SIG-M5 treated with dmso at 0.1 percent for 504 hours (cell line): ENCODE measurements around the gene PTPRN2.

Experiments
- DNase-seq: peaks from one replicate; lab custom pipeline; 2025; ENCODE audit not compliant: unreplicated experiment; lab: John Stamatoyannopoulos, UW

Gene PTPRN2

DNA sequence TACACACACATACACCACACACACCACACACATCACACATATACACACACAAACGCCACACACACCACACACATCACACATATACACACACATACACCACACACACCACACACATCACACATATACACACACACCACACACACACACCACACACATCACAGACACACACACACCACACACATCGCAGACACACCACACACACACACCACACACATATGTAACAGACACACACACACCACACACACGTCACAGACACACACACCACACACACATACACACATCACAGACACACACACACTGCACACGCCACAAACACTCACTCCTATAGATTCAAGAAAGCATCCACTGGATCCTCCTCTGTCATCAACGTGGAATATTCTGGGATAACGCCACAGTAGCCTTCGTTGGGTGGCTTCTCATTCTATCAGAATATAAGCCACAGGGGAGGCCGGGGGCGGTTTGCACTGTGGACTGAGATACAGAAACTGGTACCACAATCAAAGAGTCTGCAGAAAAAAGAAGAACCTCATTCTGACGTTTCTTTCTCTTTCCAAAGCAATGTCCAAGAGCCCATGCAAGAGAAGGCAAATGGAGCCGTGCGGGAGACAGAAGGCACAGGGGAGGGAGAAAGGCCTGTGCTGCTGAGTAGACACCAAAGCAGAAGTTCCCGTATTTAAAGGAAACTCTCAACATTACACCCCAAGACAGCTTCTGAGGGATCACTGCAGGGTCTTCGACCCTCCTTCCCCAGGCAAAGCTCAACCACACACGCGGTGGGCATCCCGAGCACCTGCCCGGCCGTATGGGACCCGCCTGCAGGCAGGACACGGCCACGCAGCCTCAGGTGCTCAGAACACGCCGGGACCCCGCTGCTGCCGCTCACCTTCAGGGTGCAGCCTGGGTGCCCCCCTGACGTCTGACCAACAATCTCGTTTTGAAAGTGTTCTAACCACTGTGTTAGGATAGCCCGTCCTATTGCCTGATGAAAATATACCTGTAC, 929.6 kb downstream of the PTPRN2 start:
- no peak for DNase-seq

DNA sequence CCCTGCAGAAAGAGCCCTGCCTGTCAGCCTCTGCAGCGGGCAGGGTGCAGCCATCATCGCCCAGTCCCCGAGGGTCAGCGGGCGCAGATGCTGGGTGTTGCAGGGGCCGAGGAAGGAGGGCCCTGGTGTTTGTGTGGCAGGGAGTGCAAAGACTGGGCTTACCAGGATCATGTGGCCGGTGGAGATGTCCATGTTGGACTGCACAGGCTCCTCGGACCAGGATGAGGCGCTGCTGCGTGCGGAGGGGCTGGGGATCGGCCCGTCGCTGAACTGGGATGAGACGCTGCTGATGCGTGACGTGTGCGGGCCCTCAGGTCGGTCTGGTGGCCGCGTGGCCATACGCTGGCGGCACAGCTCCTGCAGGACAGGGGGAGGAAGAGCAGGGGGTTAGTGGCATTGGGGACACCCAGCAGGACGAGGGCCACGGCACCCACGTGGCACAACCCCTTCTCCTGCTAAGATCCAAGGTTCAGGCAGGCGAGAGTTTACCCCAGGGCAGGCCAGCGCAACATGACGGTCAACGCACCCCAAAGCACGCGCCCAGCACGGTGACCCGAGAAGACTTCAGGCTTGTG, 931.3 kb downstream of the PTPRN2 start:
- no peak for DNase-seq

DNA sequence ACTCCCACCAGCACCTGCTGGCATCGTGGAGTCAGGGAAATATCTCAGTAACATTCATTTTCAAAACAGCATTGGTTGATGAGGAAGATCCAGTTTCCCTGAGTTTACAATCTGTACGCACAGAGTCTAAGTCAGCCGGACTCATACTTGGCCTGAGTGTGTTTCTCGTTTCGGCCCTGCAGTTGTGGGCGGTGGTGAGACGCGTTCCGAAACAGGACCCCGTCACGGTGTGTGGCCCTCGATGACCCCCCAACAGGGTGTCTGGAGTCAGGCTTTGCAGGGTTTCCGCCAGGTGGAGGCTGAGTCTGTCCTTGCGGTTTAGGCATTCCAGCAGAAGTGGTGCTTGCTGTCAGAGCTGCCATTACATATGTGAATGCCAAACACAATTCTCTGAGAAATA, 933.3 kb downstream of the PTPRN2 start:
- DNase-seq = no peak

DNA sequence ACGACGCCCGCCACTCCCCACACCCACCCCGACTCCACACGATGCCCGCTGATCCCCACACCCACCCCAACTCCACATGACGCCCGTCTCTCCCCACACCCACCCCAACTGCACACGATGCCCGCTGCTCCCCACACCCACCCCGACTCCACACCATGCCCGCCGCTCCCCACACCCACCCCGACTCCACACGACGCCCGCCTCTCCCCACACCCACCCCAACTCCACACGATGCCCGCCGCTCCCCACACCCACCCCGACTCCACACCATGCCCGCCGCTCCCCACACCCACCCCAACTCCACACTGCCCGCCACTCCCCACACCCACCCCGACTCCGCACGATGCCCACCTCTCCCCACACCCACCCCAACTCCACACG, 933.8 kb downstream of the PTPRN2 start:
- no peak for DNase-seq

DNA sequence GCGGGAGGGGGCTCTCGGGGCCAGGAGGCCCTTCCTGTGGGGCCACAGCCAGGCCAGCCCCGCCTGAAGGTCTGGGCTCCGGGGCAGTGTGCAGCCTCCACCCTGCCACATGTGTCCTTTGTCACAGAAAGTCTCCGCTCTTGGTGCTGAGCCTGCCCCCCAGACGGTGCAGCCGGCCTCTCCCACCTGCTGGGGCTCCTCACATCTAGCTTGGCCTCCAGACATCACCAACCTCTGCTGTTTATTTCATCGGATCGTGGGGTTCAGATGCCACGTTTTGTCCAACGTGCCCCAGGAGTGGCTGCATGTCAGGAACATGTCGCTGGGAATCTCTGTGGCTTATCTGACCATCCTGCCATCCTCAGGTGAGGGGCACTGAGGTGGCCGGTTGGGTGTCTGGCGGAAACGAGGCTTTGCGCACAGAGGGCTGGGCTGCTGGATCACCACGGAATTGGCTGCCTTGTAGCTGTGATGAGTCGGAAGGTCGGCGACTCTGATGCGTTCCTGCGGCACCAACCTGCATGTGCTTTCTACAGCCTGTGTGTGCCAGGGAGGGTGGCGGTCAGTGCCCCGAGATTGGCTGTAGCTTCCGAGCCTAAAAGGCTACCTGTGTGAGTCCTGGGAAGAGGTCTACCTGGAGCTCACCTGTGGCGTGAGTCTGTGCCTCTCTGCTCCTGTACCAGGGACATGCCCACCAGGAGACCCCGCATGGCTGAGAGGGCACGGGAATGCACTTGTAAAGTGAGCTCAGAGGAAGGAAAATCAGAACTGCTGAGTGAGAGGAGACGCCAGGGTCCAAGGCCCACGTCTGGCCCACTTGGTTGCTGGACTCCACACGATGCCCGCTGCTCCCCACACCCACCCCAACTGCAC, 934.4 kb downstream of the PTPRN2 start:
- DNase-seq = no peak

DNA sequence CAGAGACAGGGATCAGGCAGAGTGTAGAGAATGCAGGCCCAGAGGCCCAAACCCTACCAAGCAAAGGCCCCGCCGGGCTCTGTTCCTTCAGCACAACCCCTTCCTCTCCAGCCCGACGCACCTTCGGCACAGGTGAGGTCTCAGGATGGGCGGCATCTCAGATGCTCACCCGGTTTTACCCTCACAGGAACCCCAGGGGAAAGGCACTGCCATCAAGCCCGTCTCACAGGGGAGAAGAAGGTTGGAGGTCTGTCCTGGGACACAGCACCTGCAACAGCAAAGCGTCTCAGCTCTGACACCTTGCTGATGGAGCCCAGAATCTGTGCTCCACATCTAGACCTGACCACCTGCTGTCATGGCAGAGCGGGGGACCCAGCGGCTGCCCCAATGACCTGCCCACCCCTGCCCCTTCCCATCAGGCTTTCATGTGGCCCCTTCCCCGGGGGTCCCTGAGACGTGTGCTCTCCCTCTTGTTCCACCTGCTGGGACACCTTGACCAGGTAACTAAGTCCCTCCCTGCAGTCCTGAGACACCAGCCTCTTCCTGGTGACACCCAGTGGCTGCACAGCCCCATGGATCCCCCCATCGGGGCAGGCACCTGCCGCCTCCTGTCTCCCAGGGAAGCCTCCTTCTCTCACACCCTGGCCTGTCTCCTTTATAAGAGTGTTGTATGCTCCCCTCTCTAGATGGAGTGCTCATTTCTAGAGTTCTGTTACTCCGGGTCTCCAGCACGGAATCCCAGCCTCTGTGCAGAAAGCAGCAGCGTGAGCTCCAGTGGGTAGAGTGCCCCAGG, 935.3 kb downstream of the PTPRN2 start:
- no peak for DNase-seq

DNA sequence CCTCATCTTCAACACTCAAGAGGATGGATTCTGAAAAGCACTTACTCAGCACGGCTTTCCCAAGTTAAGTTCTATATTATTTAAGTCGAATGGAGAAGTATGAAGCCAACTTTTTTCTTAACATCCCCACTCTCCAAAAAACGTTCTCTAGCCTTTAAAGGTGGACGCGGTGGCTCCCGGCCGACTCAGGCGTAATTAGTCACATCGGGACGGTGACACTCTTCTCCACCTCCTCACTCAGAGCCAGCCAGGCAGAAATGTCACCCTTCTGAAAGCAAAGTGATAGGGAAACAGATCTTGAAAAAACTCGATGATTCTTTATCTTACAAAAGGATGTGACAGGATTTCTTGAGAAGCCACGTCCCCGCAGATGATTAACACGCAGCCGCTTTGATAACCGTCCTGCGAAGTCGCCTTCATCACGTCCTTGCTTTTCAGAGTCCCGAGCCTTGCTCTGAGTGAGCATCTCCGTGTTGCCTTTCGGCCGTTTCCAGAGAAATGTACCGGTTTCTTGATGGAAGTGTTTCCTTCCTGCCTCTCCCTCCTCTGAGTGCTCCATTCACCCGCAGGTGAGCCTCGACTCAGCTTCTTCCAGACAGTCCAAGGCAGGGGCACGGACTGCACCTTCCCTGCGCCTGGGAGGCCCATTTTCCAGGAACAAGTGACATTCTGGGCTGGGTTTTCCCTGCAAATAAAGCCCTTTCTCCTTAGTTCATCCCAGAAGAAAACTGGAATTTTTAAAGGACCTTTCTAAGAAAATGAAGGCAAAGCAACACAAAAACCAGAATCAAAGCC, 936.1 kb downstream of the PTPRN2 start:
- no peak for DNase-seq

DNA sequence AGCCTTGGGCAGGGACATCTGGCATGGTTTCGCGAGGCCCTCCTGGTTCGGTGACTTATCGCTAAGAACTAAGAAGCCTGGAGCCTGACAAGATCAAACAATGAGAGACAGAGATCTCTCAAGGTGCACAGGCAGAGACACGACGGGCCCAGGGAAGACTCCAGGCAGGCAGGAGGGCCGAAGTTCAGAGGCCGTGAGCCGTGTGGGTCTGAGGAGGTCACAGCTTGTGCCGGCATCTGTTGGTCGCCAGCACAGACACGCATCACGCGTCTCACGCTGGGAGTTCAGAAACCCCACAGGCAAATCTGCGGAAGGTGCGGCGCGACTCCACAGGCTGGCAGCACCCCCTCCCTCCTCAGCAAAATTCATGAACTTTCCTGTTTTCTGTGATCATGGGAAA, 936.8 kb downstream of the PTPRN2 start:
- DNase-seq = no peak

DNA sequence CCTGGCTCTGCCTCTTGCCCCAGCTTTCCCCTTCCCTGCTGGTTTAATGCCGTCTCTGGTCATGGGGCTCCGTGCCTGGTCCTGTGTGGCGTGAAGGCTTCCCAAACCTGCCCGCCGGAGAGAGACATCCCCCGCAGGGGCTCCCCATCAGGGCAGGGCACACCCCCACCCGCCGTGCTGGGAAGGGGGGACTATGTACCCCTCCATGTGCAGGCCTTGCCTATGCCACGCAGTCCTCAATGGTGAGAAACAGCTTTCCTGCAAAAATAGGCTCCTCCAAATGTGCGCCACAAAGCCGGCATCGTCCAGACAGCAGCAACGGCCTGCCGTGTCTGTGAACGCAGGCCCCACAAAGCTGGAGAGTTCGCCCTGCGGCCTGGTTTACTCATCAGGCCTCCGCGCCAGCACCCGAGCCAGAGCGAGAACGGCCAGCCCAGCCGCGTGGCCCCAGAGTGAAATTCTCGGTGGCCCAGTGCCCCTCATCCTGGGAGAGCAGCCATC, 937.4 kb downstream of the PTPRN2 start:
- DNase-seq = no peak

DNA sequence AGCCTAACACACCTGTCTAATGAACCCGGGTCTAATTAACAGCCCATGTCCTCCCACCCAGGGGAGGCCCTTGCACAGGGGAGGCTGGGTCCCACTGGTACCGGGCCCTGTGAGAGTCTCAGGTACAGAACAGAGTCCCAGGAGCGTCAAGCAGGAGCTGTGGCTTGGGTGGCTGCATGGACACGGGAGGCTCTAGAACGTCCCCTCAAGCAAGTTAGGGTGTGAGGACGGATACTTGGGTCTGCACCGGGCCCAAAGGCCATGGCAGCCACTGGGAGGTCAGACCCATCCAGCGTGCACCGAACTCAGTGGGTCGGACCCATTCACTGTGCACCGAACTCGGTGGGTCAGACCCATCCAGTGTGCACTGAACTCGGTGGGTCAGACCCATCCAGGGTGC, 941.1 kb downstream of the PTPRN2 start:
- DNase-seq = no peak

DNA sequence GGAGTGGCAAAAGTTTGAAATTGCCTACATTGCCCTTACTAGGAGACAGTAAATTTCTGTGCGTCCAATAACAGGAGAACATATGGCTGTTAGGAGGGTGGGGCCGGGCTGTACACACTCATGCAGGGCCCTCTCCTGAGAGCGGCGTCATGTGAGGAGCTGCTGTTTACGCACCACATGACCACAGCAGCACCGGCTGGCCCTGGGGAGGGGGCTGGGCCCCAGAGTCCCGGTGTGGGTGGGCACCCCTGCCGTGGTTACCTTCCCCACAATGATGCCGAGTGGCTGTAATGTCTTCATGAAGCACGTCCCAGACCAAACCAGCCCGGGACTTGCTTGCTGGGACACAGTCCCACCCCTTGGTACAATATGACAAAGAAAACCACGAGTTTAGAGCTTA, 942.1 kb downstream of the PTPRN2 start:
- no peak for DNase-seq

DNA sequence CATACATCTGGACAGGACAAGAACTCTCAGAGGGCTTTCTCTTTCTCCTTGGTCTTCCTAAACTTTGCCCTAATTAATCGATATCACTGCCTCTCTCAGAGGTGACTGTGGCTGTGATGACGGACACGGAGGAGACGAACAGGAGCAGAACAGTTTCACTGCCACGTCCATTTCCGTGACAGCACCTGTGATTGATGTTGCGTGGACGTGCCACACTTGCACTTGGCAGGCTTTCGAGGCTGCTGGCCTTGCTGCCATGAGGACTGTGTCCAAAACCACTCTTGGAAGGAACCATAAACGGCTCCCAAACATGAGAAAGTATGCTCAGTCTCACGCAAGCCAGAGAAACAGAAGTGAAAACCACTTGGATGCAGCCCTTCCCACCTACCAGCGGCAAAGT, 942.7 kb downstream of the PTPRN2 start:
- no peak for DNase-seq

DNA sequence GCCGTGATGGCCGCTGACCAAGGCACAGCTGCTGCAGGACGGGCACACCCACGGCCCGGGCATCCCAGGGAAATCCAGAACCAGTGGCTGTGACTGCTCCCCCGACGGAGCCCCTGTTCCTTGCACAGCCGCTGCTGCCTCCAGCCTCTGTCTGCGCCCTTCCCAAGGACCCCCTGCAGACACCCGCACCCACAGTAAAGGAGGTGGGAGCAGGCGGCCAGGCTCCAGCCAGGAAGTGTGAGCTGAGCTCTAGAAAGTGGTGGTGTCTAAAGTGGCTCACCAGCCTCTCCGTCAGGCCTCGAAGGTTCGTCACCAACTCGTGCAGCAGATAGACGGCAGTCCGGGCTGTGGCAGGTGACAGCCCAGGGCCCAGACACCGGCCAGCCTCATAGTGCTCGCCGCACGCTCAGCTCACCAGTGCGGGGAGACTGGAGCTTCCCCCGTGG, 944.1 kb downstream of the PTPRN2 start:
- DNase-seq = no peak

DNA sequence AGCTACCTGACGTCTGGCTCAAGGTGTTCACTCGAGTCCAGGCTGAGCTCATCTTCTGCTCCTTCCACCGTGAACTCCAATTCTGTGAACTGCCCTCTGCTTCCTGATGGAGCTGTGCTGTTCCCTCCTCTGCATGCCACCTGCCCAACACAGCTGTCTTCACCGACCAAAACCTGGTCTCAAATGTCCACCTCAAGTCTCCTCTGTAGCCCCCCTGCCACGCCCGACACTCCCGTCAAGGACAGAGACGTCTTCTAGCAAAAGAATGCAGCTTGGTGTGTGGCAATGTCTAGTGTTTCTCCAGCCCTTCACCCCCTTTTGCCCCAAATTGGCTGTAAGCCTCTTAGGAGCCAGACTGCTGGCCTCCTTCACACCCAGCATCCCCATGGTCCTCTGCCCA, 945.8 kb downstream of the PTPRN2 start:
- DNase-seq = no peak

DNA sequence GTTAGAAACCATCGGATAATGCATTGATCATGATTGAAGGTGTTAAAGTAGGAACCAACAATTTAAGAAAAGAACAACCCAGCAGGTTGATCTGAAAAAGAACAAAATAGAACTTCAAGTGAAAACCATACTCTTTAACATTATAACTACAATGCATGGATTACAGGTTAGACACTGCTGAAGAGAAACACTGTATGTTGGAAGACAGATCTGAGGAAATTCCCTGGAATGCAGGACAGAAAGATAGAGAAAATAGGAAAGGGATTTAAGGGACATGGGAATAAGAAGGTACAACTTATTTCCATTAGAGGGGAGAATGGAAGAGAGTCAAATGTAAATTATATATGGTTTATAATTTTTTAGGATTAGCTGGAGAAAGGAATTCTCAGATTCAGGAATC, 947.5 kb downstream of the PTPRN2 start:
- no peak for DNase-seq

DNA sequence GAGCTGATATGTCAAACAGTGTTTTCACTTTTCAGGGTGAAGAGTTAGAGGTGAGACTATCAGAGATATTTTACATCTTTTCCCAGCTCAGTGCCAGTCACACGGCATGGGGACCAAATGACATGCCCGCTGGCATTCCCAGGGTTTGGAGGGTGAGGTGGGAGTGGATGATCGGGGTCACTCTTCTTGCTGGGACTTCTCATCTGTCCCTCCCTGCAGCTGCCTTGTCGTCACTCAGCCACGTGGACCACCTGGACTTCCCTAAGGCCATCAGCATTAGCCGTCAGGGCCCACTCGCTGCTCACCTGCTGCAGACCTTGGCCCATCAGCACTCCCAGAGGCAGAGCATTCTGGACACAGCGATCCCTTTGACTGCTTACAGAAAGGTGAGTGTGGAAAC, 949.1 kb downstream of the PTPRN2 start:
- no peak for DNase-seq

DNA sequence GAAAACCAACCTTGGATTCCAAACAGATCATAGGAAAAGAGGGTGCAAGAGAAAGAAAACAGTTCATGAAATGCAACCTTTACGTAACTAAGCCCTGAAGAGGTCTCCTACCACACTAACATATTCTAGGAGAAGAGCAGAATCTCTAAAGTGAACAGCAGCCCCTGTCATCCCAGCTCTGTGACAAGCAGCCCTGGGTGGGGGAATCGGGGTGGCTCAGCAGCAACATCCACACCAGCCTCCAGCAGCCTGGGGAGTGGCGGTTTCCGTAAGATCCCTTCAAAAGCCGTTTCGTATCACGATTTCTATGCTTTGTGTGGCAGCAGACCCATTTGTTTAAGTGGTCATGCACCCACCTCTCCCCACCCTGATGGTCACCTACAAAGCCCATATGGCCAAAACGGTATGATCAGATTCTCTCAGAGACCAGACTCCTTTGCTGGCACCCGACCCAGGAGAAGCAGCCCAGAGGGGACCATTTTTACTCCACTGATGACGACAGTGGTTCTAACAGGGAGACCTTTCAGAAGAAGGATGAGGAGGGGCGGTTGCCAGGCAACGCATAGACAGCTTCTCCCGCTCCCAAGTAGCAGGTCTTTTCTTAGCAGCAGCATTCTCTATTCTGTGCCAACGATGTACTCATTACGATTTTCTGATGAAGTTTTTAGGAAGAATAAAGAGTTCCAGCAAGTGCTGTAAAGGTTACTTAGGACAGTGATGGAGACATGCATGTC, 950.2 kb downstream of the PTPRN2 start:
- no peak for DNase-seq

DNA sequence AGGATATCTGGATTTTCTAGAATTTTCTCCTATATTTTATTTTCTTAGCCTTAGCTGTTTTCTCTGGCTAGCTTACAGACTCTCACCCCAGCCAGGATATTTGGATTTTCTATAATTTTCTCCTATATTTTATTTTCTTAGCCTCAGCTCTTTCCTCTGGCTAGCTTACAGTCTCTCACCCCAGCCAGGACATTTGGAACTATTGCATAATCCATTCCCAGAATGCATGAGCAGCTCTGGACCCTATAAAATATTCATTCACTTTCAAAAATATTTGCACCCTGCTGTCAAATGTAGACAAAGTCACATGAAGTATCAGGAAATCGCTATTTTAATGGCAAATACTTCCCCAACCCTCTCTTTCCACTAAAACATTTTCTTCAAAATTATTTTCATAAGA, 952.0 kb downstream of the PTPRN2 start:
- no peak for DNase-seq

DNA sequence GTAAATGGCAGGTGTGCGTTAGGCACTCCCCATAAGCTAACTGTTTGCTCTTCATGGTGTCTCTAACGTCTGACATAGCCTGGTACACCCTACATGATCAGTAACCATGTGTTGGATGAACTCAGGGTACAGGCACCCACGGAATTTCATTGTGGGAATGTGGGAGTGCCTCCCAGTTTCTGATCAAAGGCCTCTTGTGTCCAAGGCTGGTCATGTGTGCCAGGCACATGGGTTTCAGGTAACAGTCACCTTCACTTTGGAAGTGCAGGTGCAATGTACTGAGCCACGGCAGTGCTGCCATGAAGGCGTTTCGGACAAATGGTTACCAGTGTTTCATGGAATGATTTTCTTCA, 952.5 kb downstream of the PTPRN2 start:
- DNase-seq = no peak
